ENCODE results near the gene ARL10. TPM values are rescaled to one million over a fixed set of nuclear protein-coding genes. Genes with fewer than 3 reads are reported as not detected.

The ARL10 gene
- polyA plus RNA-seq, 1 donor (not counting 4 experiments of a cell fraction or from before 2014, with no cell fraction given), result 1.6 TPM

DNA sequence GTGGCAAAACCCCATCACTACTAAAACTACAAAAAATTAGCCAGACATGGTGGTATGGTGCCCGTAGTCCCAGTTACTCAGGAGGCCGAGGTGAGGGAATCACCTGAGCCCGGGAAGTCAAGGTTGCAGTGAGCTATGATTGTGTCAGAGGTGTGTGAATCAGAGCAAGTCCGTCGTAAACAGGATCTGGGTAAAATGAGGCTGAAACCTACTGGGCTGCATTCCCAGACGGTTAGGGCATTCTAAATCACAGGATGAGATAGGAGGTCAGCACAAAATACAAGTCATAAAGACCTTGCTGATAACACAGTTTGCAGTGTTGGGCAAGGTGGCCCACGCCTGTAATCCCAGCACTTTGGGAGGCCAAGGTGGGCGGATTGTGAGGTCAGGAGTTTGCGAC lies 53.0 kb downstream of the ARL10 start:
- Histone ChIP-seq H3K9me1 (ENCODE audit: control insufficient read depth, extremely low read depth, insufficient read depth, low read length) (no peaks in the 10 kb centered on the region), H3K9ac (ENCODE audit: control insufficient read depth, extremely low read depth, insufficient read depth, low read length) (peak overlapping the region; percentile 53), H3K79me2 (ENCODE audit: control insufficient read depth, insufficient read depth, low read length) (peaks cover 29% of the 10 kb centered on the region), H3K4me1 (ENCODE audit: control insufficient read depth, extremely low read depth, insufficient read depth, low read length) (peaks cover 39% of the 10 kb centered on the region), H3K27ac (ENCODE audit: control insufficient read depth, insufficient read depth, low read length) (peak overlapping the region; percentile 77), H3K4me2 (ENCODE audit: control insufficient read depth, extremely low read depth, insufficient read depth, low read depth, low read length) (peak overlapping the region; percentile 27), H4K20me1 (ENCODE audit: control insufficient read depth, extremely low read depth, insufficient read depth, low read length) (no peaks in the 10 kb centered on the region), H3K36me3 (ENCODE audit: control insufficient read depth in 2 of 2, extremely low read depth in 1 of 2, insufficient read depth in 2 of 2, low read length in 2 of 2) (no peaks in the 10 kb centered on the region), H3K9me3 (ENCODE audit: control insufficient read depth, low read depth, low read length) (no peaks in the 10 kb centered on the region), H2AFZ (ENCODE audit: control insufficient read depth, low read length) (no peak overlapping the region), H3K27me3 (ENCODE audit: control insufficient read depth, extremely low read depth, insufficient read depth, low read length) (no peaks in the 10 kb centered on the region), H3K4me3 (ENCODE audit: control insufficient read depth in 2 of 3, extremely low read depth in 1 of 3, insufficient read depth in 2 of 3, low read depth in 1 of 3, low read length in 3 of 3) (no peak overlapping the region)
- dilution Hi-C loops (cut with MboI; ENCODE audit: extremely low pct_ligation_motif_present, low sequenced_read_pairs), result no loop called here
- TF ChIP-seq, protein P1, sequence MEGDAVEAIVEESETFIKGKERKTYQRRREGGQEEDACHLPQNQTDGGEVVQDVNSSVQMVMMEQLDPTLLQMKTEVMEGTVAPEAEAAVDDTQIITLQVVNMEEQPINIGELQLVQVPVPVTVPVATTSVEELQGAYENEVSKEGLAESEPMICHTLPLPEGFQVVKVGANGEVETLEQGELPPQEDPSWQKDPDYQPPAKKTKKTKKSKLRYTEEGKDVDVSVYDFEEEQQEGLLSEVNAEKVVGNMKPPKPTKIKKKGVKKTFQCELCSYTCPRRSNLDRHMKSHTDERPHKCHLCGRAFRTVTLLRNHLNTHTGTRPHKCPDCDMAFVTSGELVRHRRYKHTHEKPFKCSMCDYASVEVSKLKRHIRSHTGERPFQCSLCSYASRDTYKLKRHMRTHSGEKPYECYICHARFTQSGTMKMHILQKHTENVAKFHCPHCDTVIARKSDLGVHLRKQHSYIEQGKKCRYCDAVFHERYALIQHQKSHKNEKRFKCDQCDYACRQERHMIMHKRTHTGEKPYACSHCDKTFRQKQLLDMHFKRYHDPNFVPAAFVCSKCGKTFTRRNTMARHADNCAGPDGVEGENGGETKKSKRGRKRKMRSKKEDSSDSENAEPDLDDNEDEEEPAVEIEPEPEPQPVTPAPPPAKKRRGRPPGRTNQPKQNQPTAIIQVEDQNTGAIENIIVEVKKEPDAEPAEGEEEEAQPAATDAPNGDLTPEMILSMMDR (optimal IDR thresholded peaks at IDR 0.05 in 1 of 3, IDR thresholded peaks at IDR 0.05 in 1 of 3, conservative IDR thresholded peaks at IDR 0.05 in 1 of 3; ENCODE audit: extremely low read depth in 1 of 3, insufficient read depth in 2 of 3, low read length in 3 of 3), result no peak
- FAIRE-seq (no peak), DNase-seq (ENCODE audit: low read depth, low spot score) (no peak)

DNA sequence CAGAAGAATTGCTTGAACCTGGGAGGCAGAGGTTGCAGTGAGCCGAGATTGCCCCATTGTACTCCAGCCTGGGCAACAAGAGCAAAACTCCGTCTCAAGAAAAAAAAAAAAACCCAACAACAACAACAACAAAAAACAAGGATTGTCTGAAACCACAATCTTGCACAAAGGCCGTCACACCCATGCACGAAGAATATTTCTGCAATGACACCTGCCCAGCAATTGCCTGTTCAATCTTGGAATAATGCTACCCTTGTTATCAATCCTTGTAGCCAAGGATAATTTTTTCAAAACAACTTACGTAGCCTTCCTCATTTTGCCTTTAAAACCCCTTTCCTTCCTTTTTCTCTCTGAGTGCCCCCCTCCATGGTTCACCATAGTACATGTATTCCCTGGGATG lies 54.8 kb downstream of the ARL10 start:
- H3K9me1 ChIP-seq (ENCODE audit: control insufficient read depth, extremely low read depth, insufficient read depth, low read length), result no peaks in the 10 kb centered on the region
- no peak overlapping the region for H3K4me3 ChIP-seq (ENCODE audit: control insufficient read depth in 2 of 3, extremely low read depth in 1 of 3, insufficient read depth in 2 of 3, low read depth in 1 of 3, low read length in 3 of 3)
- H3K9ac ChIP-seq (ENCODE audit: control insufficient read depth, extremely low read depth, insufficient read depth, low read length), result no peak overlapping the region
- DNase-seq (ENCODE audit: low read depth, low spot score) (no peak), FAIRE-seq (no peak)
- H3K79me2 ChIP-seq (ENCODE audit: control insufficient read depth, insufficient read depth, low read length), result peaks cover 12% of the 10 kb centered on the region
- no peaks in the 10 kb centered on the region for H3K36me3 ChIP-seq (ENCODE audit: control insufficient read depth in 2 of 2, extremely low read depth in 1 of 2, insufficient read depth in 2 of 2, low read length in 2 of 2)
- dilution Hi-C loops (cut with MboI; ENCODE audit: extremely low pct_ligation_motif_present, low sequenced_read_pairs), result no loop called here
- no peaks in the 10 kb centered on the region for H3K9me3 ChIP-seq (ENCODE audit: control insufficient read depth, low read depth, low read length)
- no peak overlapping the region for H3K4me2 ChIP-seq (ENCODE audit: control insufficient read depth, extremely low read depth, insufficient read depth, low read depth, low read length)
- no peak overlapping the region for H2AFZ ChIP-seq (ENCODE audit: control insufficient read depth, low read length)
- no peak overlapping the region for H3K27ac ChIP-seq (ENCODE audit: control insufficient read depth, insufficient read depth, low read length)
- no peaks in the 10 kb centered on the region for H4K20me1 ChIP-seq (ENCODE audit: control insufficient read depth, extremely low read depth, insufficient read depth, low read length)
- H3K27me3 ChIP-seq (ENCODE audit: control insufficient read depth, extremely low read depth, insufficient read depth, low read length), result no peaks in the 10 kb centered on the region
- TF ChIP-seq, protein P1 (optimal IDR thresholded peaks at IDR 0.05 in 1 of 3, IDR thresholded peaks at IDR 0.05 in 1 of 3, conservative IDR thresholded peaks at IDR 0.05 in 1 of 3; ENCODE audit: extremely low read depth in 1 of 3, insufficient read depth in 2 of 3, low read length in 3 of 3), result no peak
- no peak for TF ChIP-seq EZH2 (IDR thresholded peaks at IDR 0.05; ENCODE audit: low read length)
- H3K4me1 ChIP-seq (ENCODE audit: control insufficient read depth, extremely low read depth, insufficient read depth, low read length), result peaks cover 24% of the 10 kb centered on the region

Data from keratinocyte (primary cell).